ENCODE data around the gene ITGA7. TPM values are rescaled to one million over a fixed set of nuclear protein-coding genes. Genes with fewer than 3 reads are reported as not detected.

ITGA7 gene
- total RNA-seq, 3 donors from 2014 or later = 20.5 to 190 (median 33.1) TPM

- H3K9me3 ChIP-seq = no peaks in the 10 kb centered on the region
- H3K4me1 ChIP-seq = no peaks in the 10 kb centered on the region
- H3K4me3 ChIP-seq = no peak overlapping the region
- TF ChIP-seq CTCF (IDR thresholded peaks at IDR 0.05) = no peak
- TF ChIP-seq POLR2AphosphoS5 (IDR thresholded peaks at IDR 0.05) = no peak
- intact Hi-C loops (cut with DNase I; ENCODE audit: low total_unique reads) = no loop called here
- H3K27ac ChIP-seq = no peak overlapping the region
- H3K27me3 ChIP-seq = no peaks in the 10 kb centered on the region
- no peaks in the 10 kb centered on the region for H3K36me3 ChIP-seq
- DNase-seq (ENCODE audit: low spot score in 2 of 2) = no peak
Measured at GRCh38 chr12:55671746-55672145, 36.0 kb downstream of the ITGA7 start.

GRCh38 chr12:55670276-55670675 is 37.4 kb downstream of the ITGA7 start:
- Histone ChIP-seq H3K27ac (no peak overlapping the region), H3K27me3 (no peaks in the 10 kb centered on the region), H3K36me3 (no peaks in the 10 kb centered on the region), H3K4me3 (no peak overlapping the region), H3K4me1 (no peaks in the 10 kb centered on the region), H3K9me3 (no peaks in the 10 kb centered on the region)
- DNase-seq (ENCODE audit: low spot score in 2 of 2) = no peak
- TF ChIP-seq POLR2AphosphoS5 (IDR thresholded peaks at IDR 0.05) = no peak
- intact Hi-C loops (cut with DNase I; ENCODE audit: low total_unique reads) = no loop called here

- no peaks in the 10 kb centered on the region for H3K36me3 ChIP-seq
- no peaks in the 10 kb centered on the region for H3K4me1 ChIP-seq
- TF ChIP-seq POLR2AphosphoS5 (IDR thresholded peaks at IDR 0.05) (no peak), CTCF (IDR thresholded peaks at IDR 0.05) (no peak), POLR2A (IDR thresholded peaks at IDR 0.05) (no peak)
- H3K27ac ChIP-seq = no peak overlapping the region
- H3K27me3 ChIP-seq = no peaks in the 10 kb centered on the region
- no peak for DNase-seq (ENCODE audit: low spot score in 2 of 2)
- intact Hi-C loops (cut with DNase I; ENCODE audit: low total_unique reads) = no loop called here
- H3K9me3 ChIP-seq = no peaks in the 10 kb centered on the region
- H3K4me3 ChIP-seq = no peak overlapping the region
Measured at GRCh38 chr12:55666508-55666907, 41.2 kb downstream of the ITGA7 start.

- Histone ChIP-seq H3K27me3 (no peaks in the 10 kb centered on the region), H3K36me3 (no peaks in the 10 kb centered on the region), H3K4me3 (no peak overlapping the region), H3K4me1 (no peaks in the 10 kb centered on the region), H3K9me3 (no peaks in the 10 kb centered on the region), H3K27ac (no peak overlapping the region)
- DNase-seq (ENCODE audit: low spot score in 2 of 2) = no peak
- no peak for TF ChIP-seq POLR2AphosphoS5 (IDR thresholded peaks at IDR 0.05)
- TF ChIP-seq POLR2A (IDR thresholded peaks at IDR 0.05) = no peak
- TF ChIP-seq CTCF (IDR thresholded peaks at IDR 0.05) = no peak
- intact Hi-C loops (cut with DNase I; ENCODE audit: low total_unique reads) = no loop called here
Measured at GRCh38 chr12:55664826-55665225, 42.9 kb downstream of the ITGA7 start.

- Histone ChIP-seq H3K27ac (no peak overlapping the region), H3K4me1 (no peaks in the 10 kb centered on the region), H3K9me3 (no peaks in the 10 kb centered on the region), H3K36me3 (no peaks in the 10 kb centered on the region), H3K27me3 (no peaks in the 10 kb centered on the region), H3K4me3 (no peak overlapping the region)
- no peak for DNase-seq (ENCODE audit: low spot score in 2 of 2)
- TF ChIP-seq CTCF (IDR thresholded peaks at IDR 0.05) = no peak
- TF ChIP-seq POLR2AphosphoS5 (IDR thresholded peaks at IDR 0.05) = no peak
- TF ChIP-seq POLR2A (IDR thresholded peaks at IDR 0.05) = no peak
- intact Hi-C loops (cut with DNase I; ENCODE audit: low total_unique reads) = no loop called here
Measured at GRCh38 chr12:55663391-55663790, 44.3 kb downstream of the ITGA7 start.
